Dermis blood vessel endothelial cell (primary cell): Measurements from ENCODE around the gene CLSTN3. TPM values are rescaled to one million over a fixed set of nuclear protein-coding genes. Genes with fewer than 3 reads are reported as not detected.
"Not testable (repeated sequence)": the region's sequence is repeated elsewhere in the genome, so short reads cannot be mapped to it uniquely, and the experiment has no call there.

ENCODE experiments used
- DNase-seq: peaks from one replicate; pipeline ENCODE4 v3.0.0; 2010
- total RNA-seq: library from RNA; depleted of rRNA; stranded (reverse); fragments of >200 nt; gene quantifications from 2 replicates; pipeline ENCODE4 v1.2.3, GENCODE V29; 2014

The CLSTN3 gene
- total RNA-seq, 1 donor from 2014 or later: 42.0 TPM

GRCh38 chr12:7106082-7106481 is 24.1 kb upstream of the CLSTN3 start:
- no peak for DNase-seq

- not testable (repeated sequence) for DNase-seq
Measured at GRCh38 chr12:7107181-7107580, 23.0 kb upstream of the CLSTN3 start.

GRCh38 chr12:7107636-7108002 is 22.6 kb upstream of the CLSTN3 start:
- DNase-seq: no peak

- peak; percentile 64 for DNase-seq
Measured at GRCh38 chr12:7108003-7108795, 22.0 kb upstream of the CLSTN3 start.

- DNase-seq: peak; percentile 82
Measured at GRCh38 chr12:7108796-7109571, 21.2 kb upstream of the CLSTN3 start, which contains the start of gene C1RL. Gene C1RL, minus strand, starts transcription at chr12:7109214. Its CDS starts 34 bp downstream, at chr12:7109180.

GRCh38 chr12:7109572-7109920 is 20.6 kb upstream of the CLSTN3 start:
- no peak for DNase-seq

- DNase-seq: no peak
Measured at GRCh38 chr12:7110661-7111060, 19.5 kb upstream of the CLSTN3 start.

- DNase-seq: no peak
Measured at GRCh38 chr12:7112041-7112440, 18.1 kb upstream of the CLSTN3 start.

GRCh38 chr12:7113389-7113871 is 16.7 kb upstream of the CLSTN3 start:
- DNase-seq: peak; percentile 62

GRCh38 chr12:7114008-7114407 is 16.2 kb upstream of the CLSTN3 start:
- no peak for DNase-seq

GRCh38 chr12:7114851-7115250 is 15.3 kb upstream of the CLSTN3 start:
- no peak for DNase-seq

GRCh38 chr12:7116196-7116595 is 14.0 kb upstream of the CLSTN3 start:
- DNase-seq: no peak

GRCh38 chr12:7116916-7117315 is 13.3 kb upstream of the CLSTN3 start:
- DNase-seq: no peak

- no peak for DNase-seq
Measured at GRCh38 chr12:7117670-7118069, 12.5 kb upstream of the CLSTN3 start.

GRCh38 chr12:7118881-7119280 is 11.3 kb upstream of the CLSTN3 start:
- DNase-seq: no peak

GRCh38 chr12:7120166-7120565 is 10.0 kb upstream of the CLSTN3 start:
- DNase-seq: no peak

- no peak for DNase-seq
Measured at GRCh38 chr12:7121324-7121723, 8.8 kb upstream of the CLSTN3 start.

- no peak for DNase-seq
Measured at GRCh38 chr12:7122811-7123769, 7.1 kb upstream of the CLSTN3 start.

GRCh38 chr12:7123806-7124522 is 6.2 kb upstream of the CLSTN3 start:
- peak; percentile 74 for DNase-seq

- no peak for DNase-seq
Measured at GRCh38 chr12:7125632-7126227, 4.4 kb upstream of the CLSTN3 start.

GRCh38 chr12:7127916-7128626 is 2.1 kb upstream of the CLSTN3 start:
- DNase-seq: no peak
